Measurements from ENCODE around the gene RGS1. TPM values are rescaled to one million over a fixed set of nuclear protein-coding genes. Genes with fewer than 3 reads are reported as not detected.
"Not testable (repeated sequence)": the region's sequence is repeated elsewhere in the genome, so short reads cannot be mapped to it uniquely, and the experiment has no call there.

Gene RGS1, protein sequence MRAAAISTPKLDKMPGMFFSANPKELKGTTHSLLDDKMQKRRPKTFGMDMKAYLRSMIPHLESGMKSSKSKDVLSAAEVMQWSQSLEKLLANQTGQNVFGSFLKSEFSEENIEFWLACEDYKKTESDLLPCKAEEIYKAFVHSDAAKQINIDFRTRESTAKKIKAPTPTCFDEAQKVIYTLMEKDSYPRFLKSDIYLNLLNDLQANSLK
- total RNA-seq: 10 to 100 TPM; 14.2 to 14.8 TPM

DNA sequence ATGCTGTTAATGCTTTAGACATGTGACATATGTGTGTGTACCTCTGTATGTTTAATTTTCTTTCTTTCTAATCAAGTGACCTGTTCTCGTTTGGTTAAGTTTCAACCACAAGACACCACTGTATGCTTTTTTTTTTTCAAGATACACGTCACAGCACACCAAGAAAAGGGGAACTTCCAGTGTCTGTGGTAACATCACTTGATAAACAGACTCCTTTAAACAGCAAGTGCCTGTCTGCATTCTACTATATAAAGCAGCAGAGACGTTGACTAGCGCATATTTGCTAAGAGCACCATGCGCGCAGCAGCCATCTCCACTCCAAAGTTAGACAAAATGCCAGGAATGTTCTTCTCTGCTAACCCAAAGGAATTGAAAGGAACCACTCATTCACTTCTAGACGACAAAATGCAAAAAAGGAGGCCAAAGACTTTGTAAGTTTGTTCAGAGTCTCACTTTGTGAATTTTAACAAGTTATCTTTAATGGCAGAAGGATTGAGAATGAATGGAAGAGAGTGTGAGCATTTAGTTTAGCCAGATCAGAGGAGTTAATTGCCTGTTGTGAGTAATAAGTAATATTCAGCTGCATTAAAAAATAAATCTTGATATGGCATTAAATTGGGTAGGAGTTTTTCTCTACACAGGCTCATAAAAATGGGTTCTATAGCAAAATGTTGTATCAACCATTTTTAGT, at the start of gene RGS1:
TSS of gene RGS1 (plus strand) at position 275 of the 691 bp plus-strand sequence. CDS start at position 295, 20 bp downstream.
- CTCF ChIA-PET: no interaction called here
- H3K36me3 Mint-ChIP-seq (ENCODE audit: low read depth): peaks cover 37% of the 10 kb centered on the region

DNA sequence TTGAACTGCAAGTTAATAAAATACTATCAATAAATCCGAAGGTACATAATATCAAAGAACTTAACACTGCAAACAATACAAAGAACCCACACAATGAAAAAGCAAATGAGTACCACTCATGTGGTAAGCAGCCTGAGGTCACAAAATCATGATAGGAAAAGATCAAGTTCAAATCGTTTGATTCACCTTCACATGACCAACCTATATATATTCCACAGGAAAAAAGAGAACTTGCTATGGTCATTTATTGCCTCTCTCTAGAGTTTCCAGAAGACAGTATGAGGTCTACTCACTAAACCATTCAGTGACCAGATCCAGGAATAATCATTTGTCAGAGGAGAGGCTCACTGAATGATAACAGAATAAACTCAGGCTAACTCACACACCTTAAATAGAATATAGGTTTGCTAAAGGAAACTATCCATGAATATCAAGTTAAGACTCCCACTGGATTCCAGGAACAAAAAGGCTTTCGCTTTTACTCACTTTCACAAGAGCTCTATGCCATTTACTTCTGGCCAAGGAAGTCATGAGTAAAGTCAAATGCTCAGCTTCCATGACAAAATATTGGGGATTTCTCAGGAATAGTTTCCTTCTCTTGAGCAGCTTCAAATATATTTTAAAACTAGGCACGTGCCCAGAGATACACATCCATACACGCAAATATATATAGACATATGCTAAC, 48.3 kb upstream of the RGS1 start:
- Mint-ChIP-seq H3K27me3 (peaks cover 5% of the 10 kb centered on the region), H3K9me3 (peaks cover 2% of the 10 kb centered on the region), H3K4me3 (no peak overlapping the region), H3K4me1 (peaks cover 32% of the 10 kb centered on the region), H3K36me3 (ENCODE audit: low read depth) (peaks cover 10% of the 10 kb centered on the region), H3K27ac (no peak overlapping the region)
- CTCF ChIA-PET: interaction anchor here (1.5 kb wide), 1 partner anchor 10 kb away, joined by 4 read pairs; no protein-coding TSS in a partner anchor
- POLR2A ChIA-PET: no interaction called here
- DNase-seq: no peak

More for the DNA sequence above, at the start of gene RGS1:
- POLR2A ChIA-PET: no interaction called here
- peak within 1 kb of the TSS; percentile 90 for H3K27ac Mint-ChIP-seq
- peaks cover 8% of the 10 kb centered on the region for H3K9me3 Mint-ChIP-seq
- peak; percentile 72 for DNase-seq
- peak within 1 kb of the TSS; percentile 75 for H3K4me3 Mint-ChIP-seq
- H3K4me1 Mint-ChIP-seq: peaks cover 88% of the 10 kb centered on the region
- no peaks in the 10 kb centered on the region for H3K27me3 Mint-ChIP-seq

DNA sequence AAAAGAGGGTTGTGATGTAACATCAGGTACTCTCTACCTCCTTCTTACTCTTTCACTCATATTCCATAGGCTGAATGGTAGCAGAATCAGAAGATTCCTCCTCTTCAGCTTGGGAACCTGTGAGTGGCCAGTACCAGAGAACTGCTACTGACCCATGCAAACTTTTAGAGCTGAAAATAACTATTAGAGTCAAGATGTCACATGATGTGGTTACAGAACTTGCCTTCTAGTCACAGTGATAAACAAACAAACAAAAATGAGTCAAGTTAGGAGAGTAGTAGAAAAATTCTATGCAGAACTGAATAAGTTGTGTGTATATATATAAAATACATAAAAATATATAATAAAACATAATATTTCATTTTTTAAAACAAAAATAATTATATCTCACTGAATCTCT, 47.6 kb upstream of the RGS1 start:
- peaks cover 2% of the 10 kb centered on the region for H3K9me3 Mint-ChIP-seq
- peaks cover 32% of the 10 kb centered on the region for H3K4me1 Mint-ChIP-seq
- ChIA-PET POLR2A (no interaction called here), CTCF (interaction anchor here (1.5 kb wide), 1 partner anchor 11 kb away, joined by 4 read pairs; no protein-coding TSS in a partner anchor)
- H3K36me3 Mint-ChIP-seq (ENCODE audit: low read depth): peaks cover 14% of the 10 kb centered on the region
- H3K4me3 Mint-ChIP-seq: no peak overlapping the region
- H3K27me3 Mint-ChIP-seq: peaks cover 5% of the 10 kb centered on the region
- no peak overlapping the region for H3K27ac Mint-ChIP-seq
- no peak for DNase-seq

DNA sequence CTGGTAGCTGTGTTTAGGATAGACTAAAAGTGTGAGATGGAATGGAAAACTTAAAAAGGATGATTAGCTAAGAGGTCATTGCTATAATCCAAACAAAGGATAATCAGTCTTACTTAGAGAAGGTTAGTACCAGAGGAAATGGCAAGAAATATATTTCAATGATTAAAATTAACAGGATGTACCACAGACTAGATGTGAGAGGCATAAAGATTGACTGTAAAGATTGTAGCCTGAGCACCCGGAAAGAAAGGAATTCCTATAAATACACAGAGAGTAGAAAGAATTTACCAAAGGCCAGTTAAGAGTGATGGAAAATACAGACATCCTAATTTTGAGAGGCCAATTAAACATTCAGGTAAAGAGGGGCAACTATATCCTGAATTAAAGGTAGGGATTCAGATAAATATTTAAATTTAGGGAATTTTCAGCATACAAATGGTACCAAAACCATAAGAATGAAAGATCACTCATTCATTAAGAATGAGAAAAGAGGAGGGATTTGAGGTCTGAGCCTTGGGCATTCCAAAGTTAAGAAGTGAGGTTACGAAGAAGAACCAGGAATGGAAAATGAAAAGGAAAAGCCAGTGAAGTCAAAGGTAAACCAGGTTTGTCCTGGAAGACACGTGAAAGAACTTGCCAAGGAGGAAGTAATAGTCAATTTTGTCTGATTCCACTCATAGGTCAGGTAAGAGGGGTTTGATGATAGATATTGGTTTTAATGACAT, 46.4 kb upstream of the RGS1 start:
- no peak for DNase-seq
- POLR2A ChIA-PET: no interaction called here
- Mint-ChIP-seq H3K4me3 (no peak overlapping the region), H3K36me3 (ENCODE audit: low read depth) (peaks cover 17% of the 10 kb centered on the region), H3K9me3 (peaks cover 5% of the 10 kb centered on the region), H3K27me3 (peaks cover 4% of the 10 kb centered on the region), H3K4me1 (peaks cover 34% of the 10 kb centered on the region), H3K27ac (no peak overlapping the region)
- CTCF ChIA-PET: no interaction called here

DNA sequence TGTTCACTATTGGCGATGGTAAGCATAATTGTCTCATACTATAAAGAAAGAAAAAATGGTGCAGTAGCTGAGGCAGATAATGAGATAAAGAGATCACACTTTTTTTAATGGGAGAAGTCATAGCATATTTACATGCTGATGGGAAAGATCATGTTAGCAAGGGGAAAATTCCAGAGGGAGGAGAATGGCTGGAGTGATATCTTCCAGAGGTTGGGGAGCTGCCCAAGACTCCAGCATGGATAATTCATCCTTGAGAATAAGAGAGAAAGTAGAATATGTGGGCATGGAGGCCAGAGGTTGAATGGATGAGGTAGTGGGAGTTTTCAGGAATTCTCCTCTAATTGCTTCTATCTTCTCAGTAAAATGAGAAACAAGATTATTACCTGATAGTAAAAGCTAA, 45.8 kb upstream of the RGS1 start:
- Mint-ChIP-seq H3K9me3 (peaks cover 5% of the 10 kb centered on the region), H3K27ac (no peak overlapping the region), H3K27me3 (no peaks in the 10 kb centered on the region), H3K4me3 (no peak overlapping the region), H3K4me1 (peaks cover 31% of the 10 kb centered on the region), H3K36me3 (ENCODE audit: low read depth) (peaks cover 17% of the 10 kb centered on the region)
- CTCF ChIA-PET: no interaction called here
- DNase-seq: no peak
- POLR2A ChIA-PET: no interaction called here

DNA sequence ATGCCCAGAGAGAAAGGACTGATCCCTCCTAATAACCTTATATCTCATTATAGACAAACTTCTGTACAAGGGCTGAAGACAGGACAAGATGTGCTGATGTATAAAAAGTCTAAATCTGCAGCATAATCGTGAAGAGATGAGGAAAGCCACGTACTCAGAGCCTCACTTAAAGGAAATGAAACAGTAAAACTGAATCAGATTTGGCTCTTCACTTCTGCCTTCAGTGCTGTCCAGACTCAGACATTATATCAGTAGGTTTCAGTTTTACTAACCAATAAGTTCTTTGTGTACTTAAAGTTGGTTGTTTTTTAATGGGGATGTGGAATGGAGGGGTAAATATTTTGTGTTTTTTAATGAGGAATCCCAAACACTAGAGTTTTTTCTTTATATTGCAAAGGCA, 45.3 kb upstream of the RGS1 start:
- Mint-ChIP-seq H3K36me3 (ENCODE audit: low read depth) (peaks cover 17% of the 10 kb centered on the region), H3K9me3 (peaks cover 5% of the 10 kb centered on the region), H3K27me3 (no peaks in the 10 kb centered on the region), H3K4me1 (peaks cover 31% of the 10 kb centered on the region), H3K4me3 (no peak overlapping the region), H3K27ac (no peak overlapping the region)
- POLR2A ChIA-PET: no interaction called here
- DNase-seq: no peak
- CTCF ChIA-PET: no interaction called here

DNA sequence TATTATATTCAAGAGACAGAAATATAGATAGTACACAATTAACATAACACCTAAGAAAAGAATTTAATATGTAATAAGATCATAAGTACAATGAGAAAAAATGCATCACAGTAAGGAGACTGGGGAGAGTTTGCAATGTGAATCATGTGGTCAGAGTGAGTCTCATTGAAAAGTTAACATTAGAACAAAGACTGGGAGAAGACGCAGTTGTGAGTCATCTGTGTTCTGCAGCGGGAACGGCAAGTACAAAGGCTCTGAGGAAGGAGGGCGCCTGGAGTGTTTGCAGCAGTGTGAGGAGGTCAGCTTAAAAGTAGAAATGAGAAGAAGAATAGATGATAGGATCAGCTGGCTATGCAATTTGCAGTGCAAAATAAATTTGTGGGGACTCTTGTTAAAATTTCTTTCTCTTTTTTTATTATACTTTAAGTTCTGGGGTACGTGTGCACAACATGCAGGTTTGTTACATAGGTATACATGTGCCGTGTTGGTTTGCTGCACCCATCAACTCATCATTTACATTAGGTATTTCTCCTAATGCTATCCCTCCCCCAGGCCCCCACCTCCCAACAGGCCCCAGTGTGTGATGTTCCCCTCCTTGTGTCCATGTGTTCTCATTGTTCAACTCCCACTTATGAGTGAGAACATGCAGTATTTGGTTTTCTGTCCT, 44.4 kb upstream of the RGS1 start:
- CTCF ChIA-PET, H3K27me3 Mint-ChIP-seq, H3K27ac Mint-ChIP-seq, H3K9me3 Mint-ChIP-seq, POLR2A ChIA-PET, H3K4me3 Mint-ChIP-seq: not testable (repeated sequence)
- peaks cover 13% of the 10 kb centered on the region for H3K36me3 Mint-ChIP-seq (ENCODE audit: low read depth)
- DNase-seq: peak; percentile 31
- H3K4me1 Mint-ChIP-seq: peaks cover 31% of the 10 kb centered on the region

DNA sequence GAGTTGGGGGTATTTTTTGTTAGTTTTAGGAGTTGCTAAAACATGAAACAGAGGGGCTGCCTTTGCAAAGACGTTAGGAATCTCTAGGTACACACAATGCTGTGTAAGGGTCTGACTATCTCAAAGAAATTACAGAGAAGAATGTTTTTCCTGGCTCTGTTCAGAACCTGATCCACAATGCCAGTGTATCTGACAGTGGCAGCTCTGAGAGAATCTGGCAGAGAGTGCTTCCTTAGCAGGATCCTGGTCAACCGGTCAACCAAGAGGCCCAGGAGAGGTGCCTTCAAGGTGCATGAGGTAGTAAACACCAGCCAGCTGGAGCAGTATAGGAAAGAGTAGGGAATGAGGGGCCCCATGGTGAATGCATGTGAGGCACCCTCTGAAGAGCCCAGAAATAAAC, 40.9 kb upstream of the RGS1 start:
- peaks cover 5% of the 10 kb centered on the region for H3K9me3 Mint-ChIP-seq
- ChIA-PET CTCF (interaction anchor here (1.1 kb wide), 1 partner anchor 11 kb away, joined by 4 read pairs; no protein-coding TSS in a partner anchor), POLR2A (no interaction called here)
- peaks cover 54% of the 10 kb centered on the region for H3K4me1 Mint-ChIP-seq
- H3K27me3 Mint-ChIP-seq: no peaks in the 10 kb centered on the region
- H3K36me3 Mint-ChIP-seq (ENCODE audit: low read depth): peaks cover 26% of the 10 kb centered on the region
- no peak overlapping the region for H3K27ac Mint-ChIP-seq
- no peak overlapping the region for H3K4me3 Mint-ChIP-seq
- DNase-seq: no peak

DNA sequence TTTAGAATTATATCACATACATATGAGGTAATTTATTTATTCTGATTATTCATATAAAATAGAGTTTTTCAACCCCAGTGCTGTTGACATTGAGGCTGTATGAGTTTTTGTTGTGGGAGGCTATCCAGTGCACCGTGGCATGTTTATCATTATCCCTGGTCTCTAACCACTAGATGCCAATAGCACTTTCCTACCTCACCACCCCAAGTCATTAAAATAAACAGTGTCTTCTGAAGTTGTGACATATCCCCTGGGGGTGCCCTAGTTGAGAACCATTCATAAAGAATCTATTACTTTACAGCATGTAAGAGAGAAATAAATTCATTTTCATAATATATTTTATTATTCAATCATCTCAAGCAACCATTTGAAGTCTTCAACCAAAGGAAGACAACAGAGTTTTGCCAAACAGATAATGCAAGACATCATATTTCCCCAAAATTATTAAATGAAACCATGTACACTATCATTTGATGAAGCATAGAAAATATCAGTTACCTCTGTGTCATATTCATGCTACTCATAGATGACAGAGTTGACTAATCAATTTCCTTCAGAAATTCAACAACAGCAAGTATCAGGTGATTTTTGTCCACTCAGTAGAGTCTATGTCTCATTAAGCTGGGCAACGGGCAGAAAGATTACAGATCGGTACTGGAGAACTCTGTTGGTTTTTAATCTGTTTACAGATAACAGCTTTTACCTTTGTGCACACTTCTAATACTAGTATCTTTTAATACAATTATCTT, 39.5 kb upstream of the RGS1 start:
- H3K27ac Mint-ChIP-seq: no peak overlapping the region
- H3K27me3 Mint-ChIP-seq: no peaks in the 10 kb centered on the region
- H3K9me3 Mint-ChIP-seq: peaks cover 4% of the 10 kb centered on the region
- peaks cover 24% of the 10 kb centered on the region for H3K36me3 Mint-ChIP-seq (ENCODE audit: low read depth)
- DNase-seq: no peak
- CTCF ChIA-PET: interaction anchor here (0.5 kb wide), 1 partner anchor 731 kb away, joined by 3 read pairs; no protein-coding TSS in a partner anchor
- POLR2A ChIA-PET: no interaction called here
- H3K4me3 Mint-ChIP-seq: no peak overlapping the region
- peaks cover 50% of the 10 kb centered on the region for H3K4me1 Mint-ChIP-seq

DNA sequence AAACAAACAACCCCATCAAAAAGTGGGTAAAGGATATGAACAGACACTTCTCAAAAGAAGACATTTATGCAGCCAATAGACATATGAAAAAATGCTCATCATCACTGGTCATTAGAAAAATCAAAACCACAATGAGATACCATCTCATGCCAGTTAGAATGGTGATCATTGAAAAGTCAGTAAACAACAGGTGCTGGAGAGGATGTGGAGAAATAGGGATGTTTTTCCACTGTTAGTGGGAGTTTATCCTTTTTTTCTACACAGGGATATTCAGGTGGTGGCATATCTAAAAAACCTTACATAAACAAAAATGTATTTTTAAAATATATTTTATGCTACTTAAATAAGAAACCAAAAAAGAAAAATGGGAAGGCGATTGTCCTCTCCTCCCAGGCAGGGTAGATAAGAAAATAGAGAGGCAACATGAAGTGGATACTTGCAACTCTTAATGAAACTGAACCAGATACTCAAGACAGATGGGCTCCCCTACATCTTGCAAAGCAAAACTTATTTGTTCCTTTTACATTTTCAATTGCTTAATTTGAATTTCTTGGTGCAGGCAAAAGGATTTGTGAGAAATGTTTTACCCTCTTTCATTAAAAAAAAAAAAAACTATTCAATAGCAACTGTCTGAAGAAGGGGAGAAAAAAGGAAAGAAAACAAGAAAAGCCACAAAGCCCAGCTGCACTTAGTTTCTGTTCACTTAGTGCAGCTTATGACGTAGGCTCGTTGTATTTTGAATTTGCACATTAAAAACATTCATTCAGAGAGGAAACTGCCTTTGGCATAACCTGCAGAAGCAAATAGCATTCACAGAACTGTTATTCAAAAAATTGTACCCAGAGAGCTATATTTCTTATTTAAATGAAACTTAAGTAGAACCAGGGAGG, 36.9 kb upstream of the RGS1 start:
- Mint-ChIP-seq H3K9me3 (peaks cover 2% of the 10 kb centered on the region), H3K4me1 (peaks cover 47% of the 10 kb centered on the region), H3K4me3 (peak overlapping the region; percentile 49), H3K36me3 (ENCODE audit: low read depth) (peaks cover 13% of the 10 kb centered on the region), H3K27me3 (no peaks in the 10 kb centered on the region), H3K27ac (peak overlapping the region; percentile 91)
- POLR2A ChIA-PET: no interaction called here
- peak; percentile 62 for DNase-seq
- CTCF ChIA-PET: interaction anchor here (1.1 to 3.4 kb wide), 5 partner anchors 12 to 40 kb away, joined by 3 to 23 read pairs (median 3); no protein-coding TSS in a partner anchor
